SK-N-MC (cell line): Measurements from ENCODE around the gene PLEKHM3.
A peak's percentile ranks its signal among the peaks of the same experiment; 100 is the strongest.

ENCODE experiments used
- DNase-seq: peaks from one replicate; pipeline ENCODE4 v3.0.0-alpha.2; 2011; ENCODE audit warnings: low read depth, low spot score
- H3K27ac ChIP-seq: fragments of 200-600 bp; sonication (generic); 2 replicates; pipeline ENCODE4 v1.5.1; 2016; ENCODE audit warnings: mixed run types
- H3K36me3 ChIP-seq: fragments of 200-600 bp; sonication (generic); 2 replicates; pipeline ENCODE4 v1.6.1; 2017; ENCODE audit warnings: antibody characterized with exemption, low read length, mixed read lengths; ENCODE audit not compliant: insufficient read depth
- H3K4me3 ChIP-seq: fragments of 200-600 bp; sonication (generic); 2 replicates; pipeline ENCODE4 v1.5.1; 2016
- H3K9ac ChIP-seq: fragments of 200-600 bp; sonication (generic); 2 replicates; pipeline ENCODE4 v1.8.0; 2017; ENCODE audit warnings: mixed run types, mixed read lengths; ENCODE audit not compliant: insufficient read length
- H3K9me3 ChIP-seq: fragments of 200-600 bp; sonication (generic); 2 replicates; pipeline ENCODE4 v1.6.1; 2017; ENCODE audit warnings: low read depth, mild to moderate bottlenecking, antibody characterized with exemption, low read length, moderate library complexity, mixed read lengths
- EZH2 ChIP-seq: fragments of 200-600 bp; sonication (generic); IDR thresholded peaks from one replicate; pipeline ENCODE4 v1.6.1; 2017; ENCODE audit warnings: antibody characterized with exemption
- FOXP2 ChIP-seq: optimal IDR thresholded peaks from 2 replicates; pipeline ENCODE3; 2011; ENCODE audit warnings: mild to moderate bottlenecking, moderate library complexity; ENCODE audit not compliant: insufficient read depth; ENCODE audit errors: extremely low read length, control extremely low read depth
- POLR2AphosphoS5 ChIP-seq: IDR thresholded peaks from 2 replicates; pipeline ENCODE4 v1.6.1; 2012; ENCODE audit warnings: mild to moderate bottlenecking, low read depth, low read length, borderline replicate concordance

PLEKHM3 gene

GRCh38 chr2:208062961-208063360 lies 37.6 kb upstream of the PLEKHM3 start:
- no peak for DNase-seq
- Histone ChIP-seq H3K27ac (peak overlapping the region; percentile 60; the same call in 1 of the 2 replicates), H3K36me3 (no peaks in the 10 kb centered on the region), H3K9me3 (no peaks in the 10 kb centered on the region), H3K9ac (no peak overlapping the region), H3K4me3 (no peak overlapping the region)
- TF ChIP-seq POLR2AphosphoS5 = no peak
- TF ChIP-seq EZH2 = no peak
- no peak for TF ChIP-seq FOXP2

- no peaks in the 10 kb centered on the region for H3K9me3 ChIP-seq
- TF ChIP-seq POLR2AphosphoS5 (no peak), EZH2 (no peak), FOXP2 (no peak)
- H3K36me3 ChIP-seq = no peaks in the 10 kb centered on the region
- H3K4me3 ChIP-seq = no peak overlapping the region
- H3K9ac ChIP-seq = no peak overlapping the region
- H3K27ac ChIP-seq = peak overlapping the region; percentile 60; the same call in 1 of the 2 replicates
- DNase-seq = no peak
Observed at GRCh38 chr2:208062113-208062512, 36.8 kb upstream of the PLEKHM3 start.

GRCh38 chr2:208057108-208057507 lies 31.8 kb upstream of the PLEKHM3 start:
- Histone ChIP-seq H3K27ac (no peak overlapping the region), H3K36me3 (no peaks in the 10 kb centered on the region), H3K9me3 (no peaks in the 10 kb centered on the region), H3K4me3 (no peak overlapping the region), H3K9ac (no peak overlapping the region)
- TF ChIP-seq POLR2AphosphoS5 = no peak
- no peak for DNase-seq

GRCh38 chr2:208049441-208049840 lies 24.1 kb upstream of the PLEKHM3 start:
- no peaks in the 10 kb centered on the region for H3K36me3 ChIP-seq
- DNase-seq = no peak
- no peak overlapping the region for H3K4me3 ChIP-seq
- no peak overlapping the region for H3K27ac ChIP-seq
- TF ChIP-seq EZH2 = no peak
- TF ChIP-seq FOXP2 = no peak
- TF ChIP-seq POLR2AphosphoS5 = no peak
- no peak overlapping the region for H3K9ac ChIP-seq
- H3K9me3 ChIP-seq = no peaks in the 10 kb centered on the region

- H3K9me3 ChIP-seq = no peaks in the 10 kb centered on the region
- no peak overlapping the region for H3K9ac ChIP-seq
- TF ChIP-seq POLR2AphosphoS5 = no peak
- TF ChIP-seq EZH2 = no peak
- TF ChIP-seq FOXP2 = no peak
- no peak overlapping the region for H3K27ac ChIP-seq
- no peaks in the 10 kb centered on the region for H3K36me3 ChIP-seq
- no peak overlapping the region for H3K4me3 ChIP-seq
- no peak for DNase-seq
Observed at GRCh38 chr2:208049006-208049405, 23.7 kb upstream of the PLEKHM3 start.

- H3K27ac ChIP-seq = no peak overlapping the region
- H3K36me3 ChIP-seq = no peaks in the 10 kb centered on the region
Observed at GRCh38 chr2:208047840-208048239, 22.5 kb upstream of the PLEKHM3 start.

GRCh38 chr2:208046686-208047085 lies 21.4 kb upstream of the PLEKHM3 start:
- no peaks in the 10 kb centered on the region for H3K9me3 ChIP-seq
- TF ChIP-seq EZH2 (no peak), POLR2AphosphoS5 (no peak), FOXP2 (no peak)
- DNase-seq = no peak

More at GRCh38 chr2:208047840-208048239, 22.5 kb upstream of the PLEKHM3 start:
- DNase-seq = no peak
- no peak overlapping the region for H3K9ac ChIP-seq
- TF ChIP-seq FOXP2 = no peak
- TF ChIP-seq EZH2 = no peak
- no peak for TF ChIP-seq POLR2AphosphoS5
- no peak overlapping the region for H3K4me3 ChIP-seq
- no peaks in the 10 kb centered on the region for H3K9me3 ChIP-seq

GRCh38 chr2:208042450-208042849 lies 17.1 kb upstream of the PLEKHM3 start:
- H3K9me3 ChIP-seq = no peaks in the 10 kb centered on the region
- TF ChIP-seq EZH2 (no peak), POLR2AphosphoS5 (no peak), FOXP2 (no peak)
- no peak overlapping the region for H3K27ac ChIP-seq
- H3K4me3 ChIP-seq = no peak overlapping the region
- H3K9ac ChIP-seq = no peak overlapping the region
- no peaks in the 10 kb centered on the region for H3K36me3 ChIP-seq
- no peak for DNase-seq

More at GRCh38 chr2:208046686-208047085, 21.4 kb upstream of the PLEKHM3 start:
- Histone ChIP-seq H3K4me3 (no peak overlapping the region), H3K9ac (no peak overlapping the region), H3K27ac (no peak overlapping the region), H3K36me3 (no peaks in the 10 kb centered on the region)

- TF ChIP-seq EZH2 (no peak), FOXP2 (no peak), POLR2AphosphoS5 (no peak)
- Histone ChIP-seq H3K36me3 (no peaks in the 10 kb centered on the region), H3K4me3 (no peak overlapping the region), H3K27ac (no peak overlapping the region), H3K9me3 (no peaks in the 10 kb centered on the region), H3K9ac (no peak overlapping the region)
- no peak for DNase-seq
Observed at GRCh38 chr2:208042041-208042440, 16.7 kb upstream of the PLEKHM3 start.
